Activated CD4-positive, alpha-beta T cell treated with anti-CD3 and anti-CD28 coated beads, Interleukin-2, amount 50 U/mL, for 16 hours (primary cell): ENCODE results near the gene TMX1.
"Not testable (repeated sequence)": the region's sequence is repeated elsewhere in the genome, so short reads cannot be mapped to it uniquely, and the experiment has no call there.

Source experiments
- DNase-seq: peaks from one replicate; pipeline ENCODE4 v3.0.0-alpha.2; 2020

TMX1 gene

GRCh38 chr14:51239813-51240803 is at the start of gene TMX1:
TSS of gene TMX1 (plus strand) at chr14:51240247. CDS start at chr14:51240293, 46 bp downstream.
- peak; percentile 99 for DNase-seq

- no peak for DNase-seq
These were observed 38.2 kb upstream of the TMX1 start for GRCh38 chr14:51201890-51202289.

- no peak for DNase-seq
These were observed 37.0 kb upstream of the TMX1 start for GRCh38 chr14:51202914-51203665.

GRCh38 chr14:51203881-51204280 is 36.2 kb upstream of the TMX1 start:
- no peak for DNase-seq

- no peak for DNase-seq
These were observed 34.6 kb upstream of the TMX1 start for GRCh38 chr14:51205486-51205885.

- DNase-seq = no peak
These were observed 33.6 kb upstream of the TMX1 start for GRCh38 chr14:51206462-51206861.

- DNase-seq = no peak
These were observed 32.4 kb upstream of the TMX1 start for GRCh38 chr14:51207621-51208020.

- DNase-seq = no peak
These were observed 31.1 kb upstream of the TMX1 start for GRCh38 chr14:51208982-51209381.

GRCh38 chr14:51209457-51209856 is 30.6 kb upstream of the TMX1 start:
- DNase-seq = no peak

GRCh38 chr14:51210594-51210993 is 29.5 kb upstream of the TMX1 start:
- DNase-seq = no peak

GRCh38 chr14:51211149-51211548 is 28.9 kb upstream of the TMX1 start:
- DNase-seq = no peak

GRCh38 chr14:51216602-51217001 is 23.4 kb upstream of the TMX1 start:
- DNase-seq = no peak

- no peak for DNase-seq
These were observed 20.3 kb upstream of the TMX1 start for GRCh38 chr14:51219473-51220448.

- not testable (repeated sequence) for DNase-seq
These were observed 16.6 kb upstream of the TMX1 start for GRCh38 chr14:51223463-51223862.

GRCh38 chr14:51224551-51224950 is 15.5 kb upstream of the TMX1 start:
- no peak for DNase-seq

GRCh38 chr14:51225751-51226150 is 14.3 kb upstream of the TMX1 start:
- no peak for DNase-seq

- no peak for DNase-seq
These were observed 11.7 kb upstream of the TMX1 start for GRCh38 chr14:51228391-51228790.

- DNase-seq = no peak
These were observed 11.2 kb upstream of the TMX1 start for GRCh38 chr14:51228890-51229289.

GRCh38 chr14:51236314-51236713 is 3.7 kb upstream of the TMX1 start:
- DNase-seq = peak; percentile 28

- DNase-seq = no peak
These were observed 845 bp downstream of the TMX1 start for GRCh38 chr14:51240804-51241380.

GRCh38 chr14:51242545-51243490 is 2.8 kb downstream of the TMX1 start:
- DNase-seq = peak; percentile 24
